B cell (primary cell): ENCODE measurements around the gene SLC25A13. TPM values are rescaled to one million over a fixed set of nuclear protein-coding genes. Genes with fewer than 3 reads are reported as not detected.

ENCODE experiments used
- ATAC-seq: fragments of 200-7000 bp; cut with Tn5 transposase; one replicate; pipeline ENCODE4 v1.10.0; 2021; ENCODE audit warnings: low read depth, mild to moderate bottlenecking, moderate number of reproducible peaks, moderate library complexity
- CTCF ChIA-PET: fragments of 350-600 bp; sonication (Branson Sonifier 250); formaldehyde crosslinking; loops from one replicate; lab custom pipeline; 2021; ENCODE audit warnings: antibody characterized with exemption, inconsistent platforms; lab: Charles Lee
- POLR2A ChIA-PET: fragments of 350-600 bp; sonication (Branson Sonifier 250); formaldehyde crosslinking; loops from one replicate; lab custom pipeline; 2021; ENCODE audit warnings: antibody characterized with exemption; lab: Charles Lee
- DNase-seq: peaks from one replicate; pipeline ENCODE4 v3.0.0; 2013
- H2AFZ ChIP-seq: 2 replicates; pipeline ENCODE4 v1.6.1; 2012; ENCODE audit warnings: mild to moderate bottlenecking, low read depth, low read length; ENCODE audit not compliant: insufficient read depth, poor library complexity, severe bottlenecking
- H3K27ac ChIP-seq, 2 donors: 1 replicate in 1 of 2; 2 replicates in 1 of 2; pipeline ENCODE4 v1.5.1; 2012 to 2013; ENCODE audit warnings: low read length in 2 of 2, mild to moderate bottlenecking in 2 of 2, moderate library complexity in 1 of 2
- H3K27me3 ChIP-seq, 4 experiments: fragments of 200-600 bp in 1 of 4; sonication (generic) in 1 of 4; replicated peaks in 1 of 4; 1 replicate in 2 of 4; 2 replicates in 2 of 4; pipeline versions ENCODE4 v1.6.1 to v1.7.0; 2013 to 2016; ENCODE audit warnings: low read length in 3 of 4, mild to moderate bottlenecking in 2 of 4, mixed read lengths in 1 of 4, moderate library complexity in 1 of 4; ENCODE audit not compliant: insufficient read depth in 4 of 4, control insufficient read depth in 3 of 4; ENCODE audit errors: control extremely low read depth in 1 of 4
- H3K36me3 ChIP-seq, 2 experiments: replicated peaks in 1 of 2; 1 replicate in 1 of 2; 2 replicates in 1 of 2; pipeline versions ENCODE4 v1.6.1 to v1.7.1; 2013; ENCODE audit warnings: low read length in 1 of 2; ENCODE audit not compliant: insufficient read depth in 2 of 2, control insufficient read depth in 1 of 2; ENCODE audit errors: control extremely low read depth in 1 of 2, extremely low read depth in 1 of 2
- H3K4me1 ChIP-seq, 2 donors: fragments of 200-600 bp in 1 of 2; sonication (generic) in 1 of 2; 1 replicate in 1 of 2; 2 replicates in 1 of 2; pipeline versions ENCODE4 v1.5.1 to v1.6.1; 2013 to 2017; ENCODE audit warnings: low read length in 2 of 2; ENCODE audit not compliant: control insufficient read depth in 2 of 2, insufficient read depth in 2 of 2
- H3K4me2 ChIP-seq: replicated peaks from 2 replicates; pipeline ENCODE3; 2012; ENCODE audit warnings: mild to moderate bottlenecking, low read depth, low read length; ENCODE audit not compliant: poor library complexity, severe bottlenecking
- H3K4me3 ChIP-seq, 5 experiments: fragments of 200-600 bp in 1 of 5; sonication (generic) in 1 of 5; 1 replicate in 3 of 5; 2 replicates in 2 of 5; pipeline versions ENCODE4 v1.5.1 to v1.7.0; 2011 to 2016; ENCODE audit warnings: low read length in 4 of 5, mild to moderate bottlenecking in 4 of 5, low read depth in 2 of 5, control low read depth in 1 of 5, moderate library complexity in 1 of 5; ENCODE audit not compliant: insufficient read depth in 1 of 5; ENCODE audit errors: control extremely low read depth in 1 of 5, extremely low read depth in 1 of 5
- H3K79me2 ChIP-seq: fragments of 200-600 bp; sonication (generic); one replicate; pipeline ENCODE4 v1.6.0; 2016; ENCODE audit warnings: low read length; ENCODE audit not compliant: control insufficient read depth, insufficient read depth
- H3K9ac ChIP-seq: fragments of 200-600 bp; sonication (generic); 2 replicates; pipeline ENCODE4 v1.6.1; 2017; ENCODE audit warnings: mild to moderate bottlenecking, low read length, moderate library complexity
- H3K9me3 ChIP-seq, 3 donors: one replicate each; pipeline versions ENCODE4 v1.6.1 to v1.7.1; 2013; ENCODE audit warnings: low read length in 2 of 3; ENCODE audit not compliant: control insufficient read depth in 2 of 3, insufficient read depth in 1 of 3; ENCODE audit errors: control extremely low read depth in 1 of 3
- H4K20me1 ChIP-seq: 2 replicates; pipeline ENCODE4 v1.6.0; 2012; ENCODE audit warnings: mild to moderate bottlenecking, low read length; ENCODE audit not compliant: insufficient read depth, control insufficient read depth, poor library complexity, severe bottlenecking
- H3K27ac Mint-ChIP-seq: one replicate; pipeline ENCODE4 v1.8.0; 2021; ENCODE audit warnings: mixed read lengths
- H3K27me3 Mint-ChIP-seq: one replicate; pipeline ENCODE4 v1.8.0; 2021; ENCODE audit warnings: mixed read lengths
- H3K4me1 Mint-ChIP-seq: one replicate; pipeline ENCODE4 v1.8.0; 2021; ENCODE audit warnings: mixed read lengths
- H3K4me3 Mint-ChIP-seq: one replicate; pipeline ENCODE4 v1.8.0; 2021; ENCODE audit warnings: mixed read lengths
- H3K9me3 Mint-ChIP-seq: one replicate; pipeline ENCODE4 v1.8.0; 2022; ENCODE audit warnings: mixed read lengths; ENCODE audit not compliant: insufficient read depth
- CTCF ChIP-seq: fragments of 200-600 bp; IDR thresholded peaks from one replicate; pipeline ENCODE4 v1.8.0; 2022; ENCODE audit warnings: antibody characterized with exemption, mild to moderate bottlenecking
- EZH2 ChIP-seq: IDR thresholded peaks from 2 replicates; pipeline ENCODE4 v1.6.1; 2012; ENCODE audit warnings: borderline replicate concordance, low read depth, mild to moderate bottlenecking, moderate library complexity, low read length; ENCODE audit not compliant: insufficient read depth, poor library complexity, severe bottlenecking
- WGBS: methylation state at CpG from one replicate; pipeline ENCODE4 v1.1.5; 2013; ENCODE audit warnings: missing lambda C conversion rate; ENCODE audit not compliant: insufficient coverage; 5-methylcytosine and 5-hydroxymethylcytosine counted together
- intact Hi-C: fragments of 100-400 bp; cut with micrococcal nuclease; formaldehyde crosslinking; loops from one replicate; pipeline ENCODE4 v1.10.0; 2022
- polyA plus RNA-seq: library from polyadenylated mRNA; depleted of rRNA; stranded (reverse); fragments of >200 nt; gene quantifications from 2 replicates; pipeline ENCODE4 v1.2.3, GENCODE V29; 2012
- total RNA-seq, 2 donors: library from RNA; stranded (reverse); fragments of 120-200 nt in 1 of 2; gene quantifications; 1 replicate in 1 of 2; 2 replicates in 1 of 2; pipeline versions ENCODE4 v1.2.3 to v1.2.4, GENCODE V29; 2013 to 2022

The SLC25A13 gene
- total and polyA plus RNA-seq, 2 donors (not counting 1 experiment from before 2014, with no cell fraction given) = 12.5 to 30.9 TPM

GRCh38 chr7:96244992-96245292 is 77.0 kb downstream of the SLC25A13 start:
- no peak for DNase-seq
- no peaks in the 10 kb centered on the region for H3K9me3 Mint-ChIP-seq
- Histone ChIP-seq H3K27ac (no peak overlapping the region), H3K4me1 (peaks cover 0 to 3% of the 10 kb centered on the region in 2 donors), H3K9ac (no peak overlapping the region), H2AFZ (no peak overlapping the region), H3K4me3 (no peak overlapping the region), H3K4me2 (no peak overlapping the region), H3K27me3 (no peaks in the 10 kb centered on the region), H4K20me1 (peaks cover 8% of the 10 kb centered on the region), H3K79me2 (peaks cover 12% of the 10 kb centered on the region), H3K36me3 (no peaks in the 10 kb centered on the region), H3K9me3 (no peaks in the 10 kb centered on the region)
- ChIA-PET CTCF (no interaction called here), POLR2A (no interaction called here)
- peaks cover 12% of the 10 kb centered on the region for H3K4me1 Mint-ChIP-seq
- 75% methylated on average over 1 of the region's 2 CpGs for WGBS
- no peak for ATAC-seq
- no peak overlapping the region for H3K27ac Mint-ChIP-seq
- H3K4me3 Mint-ChIP-seq = no peak overlapping the region
- intact Hi-C loops = no loop called here
- TF ChIP-seq CTCF = no peak
- TF ChIP-seq EZH2 = no peak
- H3K27me3 Mint-ChIP-seq = no peaks in the 10 kb centered on the region

GRCh38 chr7:96244244-96244991 is 77.5 kb downstream of the SLC25A13 start:
- POLR2A ChIA-PET = no interaction called here
- Histone ChIP-seq H3K79me2 (peaks cover 12% of the 10 kb centered on the region), H3K27ac (no peak overlapping the region), H3K36me3 (no peaks in the 10 kb centered on the region), H4K20me1 (peaks cover 8% of the 10 kb centered on the region), H3K4me3 (no peak overlapping the region), H3K4me1 (peaks cover 0 to 3% of the 10 kb centered on the region in 2 donors), H3K9ac (no peak overlapping the region), H3K4me2 (no peak overlapping the region), H3K27me3 (no peaks in the 10 kb centered on the region), H2AFZ (no peak overlapping the region), H3K9me3 (no peaks in the 10 kb centered on the region)
- no peak for TF ChIP-seq EZH2
- no peak for TF ChIP-seq CTCF
- intact Hi-C loops = no loop called here
- DNase-seq = no peak
- H3K27me3 Mint-ChIP-seq = no peaks in the 10 kb centered on the region
- peaks cover 12% of the 10 kb centered on the region for H3K4me1 Mint-ChIP-seq
- 96% methylated on average over 2 of the region's 6 CpGs for WGBS
- H3K9me3 Mint-ChIP-seq = no peaks in the 10 kb centered on the region
- ATAC-seq = no peak
- no peak overlapping the region for H3K27ac Mint-ChIP-seq
- CTCF ChIA-PET = no interaction called here
- H3K4me3 Mint-ChIP-seq = no peak overlapping the region
